ENCODE data around the gene ZBTB20. TPM values are rescaled to one million over a fixed set of nuclear protein-coding genes. Genes with fewer than 3 reads are reported as not detected.

The ZBTB20 gene
- total and polyA plus RNA-seq, 8 donors = 0.15 to 149 (median 38.5) TPM

DNA sequence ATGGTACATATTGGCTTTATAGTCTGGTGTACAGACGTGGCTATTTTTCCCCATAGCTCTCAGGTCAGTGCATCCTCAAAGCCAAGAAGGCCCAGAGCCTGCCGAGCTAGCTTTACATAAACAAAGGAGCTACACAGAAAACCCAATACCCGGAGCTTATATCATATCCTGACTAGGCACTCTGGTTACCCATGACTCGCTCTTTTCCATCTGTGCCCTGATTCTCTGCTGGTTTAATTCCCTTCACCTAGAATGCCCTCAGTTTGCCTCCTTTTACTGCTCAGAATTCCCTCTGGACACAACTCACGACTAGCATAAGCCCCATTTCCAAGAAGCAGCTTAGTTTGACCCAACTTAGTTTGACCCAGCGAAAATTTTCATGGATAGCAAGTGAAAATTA lies 742.5 kb downstream of the ZBTB20 start:
- no peaks in the 10 kb centered on the region for H3K9me3 ChIP-seq
- DNase-seq = no peak
- intact Hi-C loops (cut with DNase I; ENCODE audit: low total_unique reads) = no loop called here
- peak overlapping the region in 2 of 5 donors; percentile 19 to 35 for H3K27ac ChIP-seq
- H3K4me1 ChIP-seq = peaks cover 0 to 32% (median 18%) of the 10 kb centered on the region in 4 donors
- WGBS, 5 donors = 62 to 80% (median 76%) methylated on average over 6 of the region's 6 CpGs
- no peak overlapping the region for H3K4me3 ChIP-seq
- TF ChIP-seq, protein P1, sequence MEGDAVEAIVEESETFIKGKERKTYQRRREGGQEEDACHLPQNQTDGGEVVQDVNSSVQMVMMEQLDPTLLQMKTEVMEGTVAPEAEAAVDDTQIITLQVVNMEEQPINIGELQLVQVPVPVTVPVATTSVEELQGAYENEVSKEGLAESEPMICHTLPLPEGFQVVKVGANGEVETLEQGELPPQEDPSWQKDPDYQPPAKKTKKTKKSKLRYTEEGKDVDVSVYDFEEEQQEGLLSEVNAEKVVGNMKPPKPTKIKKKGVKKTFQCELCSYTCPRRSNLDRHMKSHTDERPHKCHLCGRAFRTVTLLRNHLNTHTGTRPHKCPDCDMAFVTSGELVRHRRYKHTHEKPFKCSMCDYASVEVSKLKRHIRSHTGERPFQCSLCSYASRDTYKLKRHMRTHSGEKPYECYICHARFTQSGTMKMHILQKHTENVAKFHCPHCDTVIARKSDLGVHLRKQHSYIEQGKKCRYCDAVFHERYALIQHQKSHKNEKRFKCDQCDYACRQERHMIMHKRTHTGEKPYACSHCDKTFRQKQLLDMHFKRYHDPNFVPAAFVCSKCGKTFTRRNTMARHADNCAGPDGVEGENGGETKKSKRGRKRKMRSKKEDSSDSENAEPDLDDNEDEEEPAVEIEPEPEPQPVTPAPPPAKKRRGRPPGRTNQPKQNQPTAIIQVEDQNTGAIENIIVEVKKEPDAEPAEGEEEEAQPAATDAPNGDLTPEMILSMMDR (IDR thresholded peaks at IDR 0.05) = no peak
- no peak for TF ChIP-seq POLR2A (IDR thresholded peaks at IDR 0.05)
- no peaks in the 10 kb centered on the region for H3K36me3 ChIP-seq
- no peaks in the 10 kb centered on the region for H3K27me3 ChIP-seq

DNA sequence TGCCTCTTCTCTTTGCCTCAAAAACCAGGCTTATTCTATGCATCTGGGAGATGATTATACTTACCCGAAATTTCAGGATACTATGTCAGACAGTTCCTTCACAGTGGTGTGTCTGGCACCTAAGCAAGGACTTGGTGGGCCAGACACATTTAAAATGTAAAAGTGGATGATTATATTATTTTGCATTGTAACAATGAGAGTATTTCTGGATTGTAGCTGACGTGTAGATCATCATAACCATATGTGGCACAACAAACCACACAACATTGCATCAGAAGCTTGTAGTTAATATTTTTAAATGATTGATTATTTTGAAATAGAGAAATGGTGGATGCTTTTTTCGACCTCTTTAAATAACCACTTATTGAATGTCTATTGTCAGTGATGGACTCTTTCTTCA lies 744.2 kb downstream of the ZBTB20 start:
- TF ChIP-seq POLR2A (IDR thresholded peaks at IDR 0.05) = no peak
- no peak for TF ChIP-seq POLR2AphosphoS5 (IDR thresholded peaks at IDR 0.05)
- no peak for TF ChIP-seq EP300 (IDR thresholded peaks at IDR 0.05)
- TF ChIP-seq, protein P1 (IDR thresholded peaks at IDR 0.05) = no peak
- Histone ChIP-seq H3K27me3 (no peaks in the 10 kb centered on the region), H3K4me3 (no peak overlapping the region), H3K27ac (no peak overlapping the region), H3K36me3 (no peaks in the 10 kb centered on the region), H3K4me1 (peaks cover 0 to 32% (median 18%) of the 10 kb centered on the region in 4 donors), H3K9me3 (no peaks in the 10 kb centered on the region)
- DNase-seq = no peak
- WGBS, 5 donors = 91 to 98% (median 95%) methylated on average over 3 of the region's 3 CpGs
- intact Hi-C loops (cut with DNase I; ENCODE audit: low total_unique reads) = no loop called here

DNA sequence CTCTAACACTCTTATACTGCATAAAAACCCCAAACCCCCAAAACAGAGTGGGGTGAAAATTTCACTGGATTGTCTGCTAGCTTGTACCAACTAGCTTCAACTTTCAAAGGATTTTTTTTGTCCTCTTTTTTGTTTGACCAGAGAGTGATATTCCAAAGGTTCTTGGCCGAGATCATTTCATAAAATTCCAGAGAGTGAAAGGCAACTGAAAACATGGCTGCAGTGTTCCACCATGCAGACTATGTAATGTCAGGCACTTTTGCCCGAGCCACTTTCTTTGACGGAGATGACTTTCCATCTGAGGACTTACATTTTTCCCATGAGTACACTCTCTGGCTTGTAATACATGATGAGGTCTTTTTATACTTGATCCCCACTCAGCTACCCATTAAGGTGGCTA lies 745.7 kb downstream of the ZBTB20 start:
- Histone ChIP-seq H3K4me3 (no peak overlapping the region), H3K27ac (no peak overlapping the region), H3K9me3 (no peaks in the 10 kb centered on the region), H3K36me3 (no peaks in the 10 kb centered on the region), H3K27me3 (no peaks in the 10 kb centered on the region), H3K4me1 (peaks cover 0 to 31% (median 17%) of the 10 kb centered on the region in 4 donors)
- TF ChIP-seq POLR2A (IDR thresholded peaks at IDR 0.05) = no peak
- TF ChIP-seq POLR2AphosphoS5 (IDR thresholded peaks at IDR 0.05) = no peak
- TF ChIP-seq, protein P1 (IDR thresholded peaks at IDR 0.05) = no peak
- no peak for TF ChIP-seq EP300 (IDR thresholded peaks at IDR 0.05)
- intact Hi-C loops (cut with DNase I; ENCODE audit: low total_unique reads) = no loop called here
- DNase-seq = no peak
- 82 to 98% (median 95%) methylated on average over 3 of the region's 3 CpGs for WGBS, 5 donors

DNA sequence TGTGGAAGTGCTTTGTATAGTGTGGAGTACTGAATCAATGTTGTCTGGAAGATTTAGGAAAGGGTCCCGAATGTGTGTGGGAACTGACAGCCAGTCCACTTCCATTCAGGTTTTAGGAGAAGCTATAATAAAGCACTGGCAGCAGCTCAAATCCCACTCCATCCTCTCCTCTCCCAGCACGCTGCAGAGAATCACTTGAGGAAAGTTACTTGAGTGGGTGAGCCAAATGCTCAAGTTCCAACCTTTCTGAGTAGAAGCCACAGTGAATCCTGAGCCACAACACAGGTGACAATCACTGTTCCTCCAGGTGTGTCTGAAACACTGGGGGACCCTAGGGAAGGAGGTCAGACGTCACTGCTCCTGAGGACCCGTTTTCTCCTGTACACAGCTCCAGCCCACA lies 746.7 kb downstream of the ZBTB20 start:
- no peak overlapping the region for H3K27ac ChIP-seq
- no peaks in the 10 kb centered on the region for H3K36me3 ChIP-seq
- H3K9me3 ChIP-seq = no peaks in the 10 kb centered on the region
- no peak for TF ChIP-seq POLR2AphosphoS5 (IDR thresholded peaks at IDR 0.05)
- TF ChIP-seq POLR2A (IDR thresholded peaks at IDR 0.05) = no peak
- 69 to 85% (median 77%) methylated on average over 2 to 4 of the region's 4 CpGs for WGBS, 5 donors
- H3K4me3 ChIP-seq = no peak overlapping the region
- intact Hi-C loops (cut with DNase I; ENCODE audit: low total_unique reads) = no loop called here
- no peaks in the 10 kb centered on the region for H3K27me3 ChIP-seq
- H3K4me1 ChIP-seq = peaks cover 0 to 23% (median 11%) of the 10 kb centered on the region in 4 donors
- DNase-seq = no peak

DNA sequence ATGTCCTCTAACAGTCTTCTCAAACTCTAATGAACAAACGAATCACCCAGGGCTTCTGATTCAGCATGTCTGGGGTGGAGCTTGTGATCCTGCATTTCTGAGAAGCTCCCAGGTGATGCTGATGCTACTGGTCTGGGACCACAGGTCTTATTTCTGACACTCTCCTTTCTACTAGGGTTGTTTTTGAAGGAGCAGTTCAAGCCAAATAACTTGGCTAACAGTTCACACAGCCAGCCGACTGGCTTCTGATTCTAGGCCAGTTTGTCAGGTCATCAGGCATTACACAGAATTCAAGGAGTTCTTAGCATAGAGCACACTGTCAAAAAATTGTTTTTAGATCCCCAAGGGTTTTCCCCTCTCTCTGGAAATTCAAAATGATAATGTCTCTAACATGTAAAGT lies 752.5 kb downstream of the ZBTB20 start:
- intact Hi-C loops (cut with DNase I; ENCODE audit: low total_unique reads) = no loop called here
- TF ChIP-seq POLR2AphosphoS5 (IDR thresholded peaks at IDR 0.05) (no peak), POLR2A (IDR thresholded peaks at IDR 0.05) (no peak), EP300 (IDR thresholded peaks at IDR 0.05) (no peak)
- TF ChIP-seq, protein P1 (IDR thresholded peaks at IDR 0.05) = no peak
- WGBS, 5 donors = 51 to 64% (median 56%) methylated on average over 2 of the region's 2 CpGs
- H3K9me3 ChIP-seq = no peaks in the 10 kb centered on the region
- H3K4me1 ChIP-seq = peaks cover 0 to 11% (median 5%) of the 10 kb centered on the region in 4 donors
- H3K36me3 ChIP-seq = no peaks in the 10 kb centered on the region
- no peak for DNase-seq
- H3K27ac ChIP-seq = no peak overlapping the region
- no peak overlapping the region for H3K4me3 ChIP-seq
- H3K27me3 ChIP-seq = no peaks in the 10 kb centered on the region

Data from stomach (tissue), 9 donors.